IPS-18c (cell line): ENCODE results near the gene MTRFR.
"Not testable (repeated sequence)": the region's sequence is repeated elsewhere in the genome, so short reads cannot be mapped to it uniquely, and the experiment has no call there.

ENCODE experiments used
- H3K4me3 ChIP-seq: 2 replicates; pipeline ENCODE4 v1.7.0; 2013; ENCODE audit warnings: low read depth, mild to moderate bottlenecking, low read length, moderate library complexity; ENCODE audit not compliant: insufficient read depth
- H3K9me3 ChIP-seq: one replicate; pipeline ENCODE4 v1.6.1; 2013; ENCODE audit warnings: mild to moderate bottlenecking, low read length, moderate library complexity; ENCODE audit not compliant: control insufficient read depth, insufficient read depth

The MTRFR gene

DNA sequence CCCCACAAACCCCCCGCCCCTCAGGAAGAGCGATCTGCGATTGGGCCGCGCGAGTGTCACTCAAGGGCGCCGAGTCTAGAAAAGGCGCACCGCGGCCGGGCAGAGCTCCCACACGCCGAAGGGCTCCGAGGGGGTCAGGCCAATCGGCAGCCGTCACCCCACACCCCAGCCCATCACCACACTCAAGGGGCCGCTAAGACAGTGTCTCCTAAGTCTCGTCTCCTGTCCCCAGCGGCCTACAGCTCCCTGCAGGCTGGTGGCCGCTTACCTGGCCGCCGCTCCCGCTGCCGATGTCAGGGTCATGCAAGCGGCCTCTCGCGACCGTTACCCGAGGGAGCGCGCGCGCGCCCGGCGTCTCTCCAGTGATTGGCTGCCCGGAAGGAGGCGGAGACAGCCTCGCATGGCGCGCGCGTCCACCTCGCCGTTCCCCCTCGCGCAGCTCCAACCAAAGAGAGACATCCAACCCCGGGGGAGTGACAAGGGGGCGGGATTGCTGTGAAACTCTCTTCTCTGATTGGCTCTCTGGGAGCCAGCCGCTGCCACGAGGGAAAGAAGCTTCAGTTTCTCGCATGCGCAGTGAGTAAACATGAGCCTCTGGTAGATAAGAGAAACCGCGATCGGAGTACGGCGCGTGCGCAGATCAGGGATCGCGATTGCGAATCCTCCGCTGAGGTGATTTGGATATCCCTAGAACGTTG is at the start of gene MTRFR, which contains the start of gene MPHOSPH9:
Gene MTRFR (plus strand): TSS at position 630 of the 698 bp plus-strand sequence. CDS start 20,239 bp downstream, outside the sequence.
Gene MPHOSPH9 (minus strand): TSS at position 335 of the 698 bp plus-strand sequence. CDS start 2,777 bp downstream, outside the sequence.
- no peaks in the 10 kb centered on the region for H3K9me3 ChIP-seq
- peak within 1 kb of the TSS; percentile 95 for H3K4me3 ChIP-seq

DNA sequence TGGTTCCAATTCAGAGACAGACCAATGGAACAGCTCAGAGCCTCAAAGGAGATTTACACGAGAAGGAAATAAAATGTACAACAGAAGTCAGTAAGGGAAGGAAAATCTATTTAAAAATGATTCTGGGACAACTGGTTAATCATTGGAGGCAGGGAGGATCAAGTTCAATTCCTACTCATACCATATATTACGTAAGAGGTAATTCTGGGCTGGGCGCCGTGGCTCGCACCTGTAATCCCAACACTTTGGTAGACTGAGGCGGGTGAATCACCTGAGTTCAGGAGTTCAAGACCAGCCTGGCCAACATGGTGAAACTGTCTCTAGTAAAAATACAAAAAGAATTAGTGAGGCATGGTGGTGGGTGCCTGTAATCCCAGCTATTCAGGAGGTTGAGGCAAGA is 45.6 kb upstream of the MTRFR start:
- Histone ChIP-seq H3K9me3 (no peaks in the 10 kb centered on the region), H3K4me3 (no peak overlapping the region)

DNA sequence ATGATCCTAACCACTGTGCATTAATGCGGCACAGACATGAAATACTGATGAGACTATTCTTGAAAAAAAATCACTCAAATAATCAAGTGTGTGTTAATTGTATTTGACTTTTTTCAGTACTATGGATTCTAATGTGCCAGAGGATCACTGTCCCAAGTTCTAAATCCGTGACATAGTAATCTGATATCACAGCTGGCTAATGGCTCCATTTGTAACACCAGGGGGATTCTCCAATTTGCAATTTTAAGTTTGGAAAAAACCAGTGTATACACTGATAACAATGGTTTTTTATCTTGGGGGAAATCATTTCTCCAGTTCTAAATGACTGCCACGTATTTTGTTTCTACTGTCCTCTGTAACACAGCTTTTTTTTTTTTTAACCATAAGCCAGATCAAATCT is 33.3 kb upstream of the MTRFR start:
- H3K4me3 ChIP-seq: no peak overlapping the region
- H3K9me3 ChIP-seq: no peaks in the 10 kb centered on the region

DNA sequence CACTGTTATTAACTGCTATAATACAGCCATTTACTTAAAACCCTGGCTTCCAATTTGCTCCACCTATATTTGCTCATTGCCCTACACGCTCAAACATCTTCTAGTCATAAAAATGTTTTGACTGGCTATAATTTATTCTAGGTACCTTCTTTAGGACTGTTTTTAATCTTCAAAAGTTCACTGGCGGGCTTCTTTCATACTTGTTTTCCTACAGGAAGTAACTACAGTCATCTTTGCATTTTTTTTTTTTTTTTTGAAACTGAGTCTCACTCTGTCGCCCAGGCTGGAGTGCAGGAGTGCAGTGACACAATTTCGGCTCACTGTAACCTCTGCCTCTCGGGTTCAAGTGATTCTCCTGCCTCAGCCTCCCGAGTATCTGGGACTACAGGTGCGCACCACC is 32.8 kb upstream of the MTRFR start:
- no peak overlapping the region for H3K4me3 ChIP-seq
- no peaks in the 10 kb centered on the region for H3K9me3 ChIP-seq

DNA sequence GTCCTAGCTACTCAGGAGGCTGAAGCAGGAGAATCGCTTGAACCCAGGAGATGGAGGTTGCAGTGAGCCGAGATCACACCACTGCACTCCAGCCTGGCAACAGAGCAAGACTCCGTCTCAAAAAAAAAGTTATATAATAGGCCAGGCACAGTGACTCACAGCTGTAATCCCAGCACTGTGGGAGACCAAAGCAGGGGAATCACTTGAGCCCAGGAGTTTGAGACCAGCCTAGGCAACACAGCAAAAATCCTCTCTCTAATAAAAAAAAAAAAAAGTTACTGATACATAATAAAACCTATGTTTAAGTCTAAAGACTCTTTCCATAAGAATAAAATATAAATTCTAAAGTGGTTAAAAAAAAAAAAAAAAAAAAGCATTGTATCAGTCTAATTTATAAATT is 26.4 kb upstream of the MTRFR start:
- not testable (repeated sequence) for H3K9me3 ChIP-seq, H3K4me3 ChIP-seq

GRCh38 chr12:123207815-123208214 is 25.4 kb upstream of the MTRFR start:
- not testable (repeated sequence) for H3K4me3 ChIP-seq, H3K9me3 ChIP-seq

GRCh38 chr12:123223241-123223668 is 10.0 kb upstream of the MTRFR start:
- Histone ChIP-seq H3K9me3 (no peaks in the 10 kb centered on the region), H3K4me3 (no peak overlapping the region)

DNA sequence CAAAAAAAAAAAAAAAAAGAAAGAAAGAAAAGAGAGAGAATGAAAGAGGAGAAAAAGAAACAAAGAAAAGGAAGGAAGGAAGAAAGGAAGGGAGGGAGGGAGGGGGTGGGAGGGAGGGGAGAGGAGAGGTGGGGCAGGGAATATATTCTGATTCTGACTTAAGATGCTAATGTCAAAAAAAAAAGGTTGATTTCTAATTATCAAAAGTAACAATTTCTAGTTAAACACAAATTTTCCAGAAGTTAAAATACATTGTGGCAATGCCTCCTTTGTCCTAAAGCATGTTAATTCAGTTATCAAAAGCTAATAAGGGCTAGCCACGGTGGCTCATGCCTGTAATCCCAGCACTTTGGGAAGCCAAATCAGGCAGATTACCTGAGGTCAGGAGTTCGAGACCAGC is 7.8 kb upstream of the MTRFR start:
- no peak overlapping the region for H3K4me3 ChIP-seq
- H3K9me3 ChIP-seq: no peaks in the 10 kb centered on the region

DNA sequence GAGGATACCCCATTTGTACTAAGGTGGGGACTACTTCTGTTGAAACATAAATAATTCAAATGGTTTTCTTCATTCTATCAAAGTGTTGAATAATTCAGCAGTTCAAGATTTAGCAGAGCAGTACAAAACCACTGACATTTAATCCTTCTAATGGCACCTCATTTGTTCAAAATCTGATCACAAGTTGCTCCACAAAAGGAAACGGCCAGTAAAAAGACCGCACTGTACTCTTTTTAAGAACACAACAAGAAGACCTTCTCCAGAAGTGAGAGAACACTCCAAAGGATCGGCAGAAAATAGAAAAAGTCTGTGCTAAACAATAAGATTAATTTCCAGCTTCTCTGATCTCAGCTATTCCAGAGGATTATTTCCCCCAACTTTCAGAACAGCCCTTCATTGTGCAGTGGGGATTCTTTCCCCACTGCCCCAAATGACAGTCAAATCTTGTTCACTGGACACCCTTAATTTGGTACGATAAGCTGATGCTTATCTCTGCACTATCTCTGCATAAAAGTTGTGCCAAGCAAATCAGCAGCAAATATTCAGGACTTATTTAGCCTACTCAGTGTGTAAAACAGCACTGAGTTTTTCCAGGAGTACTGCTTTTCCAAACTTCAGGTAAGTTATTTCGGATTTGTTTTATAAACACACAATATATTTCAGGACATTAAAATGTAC is 5.5 kb upstream of the MTRFR start:
- H3K4me3 ChIP-seq: no peak overlapping the region
- no peaks in the 10 kb centered on the region for H3K9me3 ChIP-seq

- no peak overlapping the region for H3K4me3 ChIP-seq
Measured at GRCh38 chr12:123229051-123229450, 4.2 kb upstream of the MTRFR start.

DNA sequence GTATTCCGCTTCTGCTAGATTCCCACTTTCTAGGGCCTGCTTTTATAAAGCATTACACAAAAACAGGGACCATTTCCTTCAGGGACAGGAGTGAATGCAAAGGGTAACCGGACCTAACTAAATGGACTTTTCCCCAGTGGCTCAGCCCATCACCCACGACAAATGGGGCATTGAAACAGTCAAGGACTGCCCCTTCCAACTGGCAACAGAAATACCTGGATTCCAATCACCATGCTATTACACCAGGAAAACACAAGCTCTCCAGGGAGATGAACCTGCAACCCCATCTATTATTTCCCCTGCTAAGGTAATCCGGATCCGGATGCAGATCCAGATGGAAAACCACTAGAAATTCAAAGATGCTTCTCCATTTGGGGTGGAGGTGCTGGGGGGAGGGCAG is 1.3 kb upstream of the MTRFR start:
- H3K4me3 ChIP-seq: peak overlapping the region; percentile 95

More at GRCh38 chr12:123229051-123229450, 4.2 kb upstream of the MTRFR start:
- no peaks in the 10 kb centered on the region for H3K9me3 ChIP-seq

DNA sequence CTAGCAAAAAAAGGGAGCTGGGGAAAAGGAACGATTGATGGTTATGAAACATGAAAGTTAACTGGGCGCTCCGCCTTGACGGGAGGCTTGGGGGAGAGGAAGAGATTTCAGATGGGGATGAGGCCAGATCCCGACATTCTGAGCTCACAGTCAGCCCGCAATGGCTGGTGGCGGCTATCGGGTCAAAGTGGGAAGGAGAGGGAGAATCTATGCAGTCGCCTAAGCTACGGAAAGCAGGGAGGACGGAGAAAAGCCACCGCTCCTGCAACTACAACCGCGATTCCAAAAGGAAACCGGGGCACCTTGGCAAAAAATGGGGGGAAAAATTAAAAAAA is 797 bp upstream of the MTRFR start:
- peak overlapping the region; percentile 95 for H3K4me3 ChIP-seq
- H3K9me3 ChIP-seq: no peaks in the 10 kb centered on the region

More for the DNA sequence above, 1.3 kb upstream of the MTRFR start:
- no peaks in the 10 kb centered on the region for H3K9me3 ChIP-seq

DNA sequence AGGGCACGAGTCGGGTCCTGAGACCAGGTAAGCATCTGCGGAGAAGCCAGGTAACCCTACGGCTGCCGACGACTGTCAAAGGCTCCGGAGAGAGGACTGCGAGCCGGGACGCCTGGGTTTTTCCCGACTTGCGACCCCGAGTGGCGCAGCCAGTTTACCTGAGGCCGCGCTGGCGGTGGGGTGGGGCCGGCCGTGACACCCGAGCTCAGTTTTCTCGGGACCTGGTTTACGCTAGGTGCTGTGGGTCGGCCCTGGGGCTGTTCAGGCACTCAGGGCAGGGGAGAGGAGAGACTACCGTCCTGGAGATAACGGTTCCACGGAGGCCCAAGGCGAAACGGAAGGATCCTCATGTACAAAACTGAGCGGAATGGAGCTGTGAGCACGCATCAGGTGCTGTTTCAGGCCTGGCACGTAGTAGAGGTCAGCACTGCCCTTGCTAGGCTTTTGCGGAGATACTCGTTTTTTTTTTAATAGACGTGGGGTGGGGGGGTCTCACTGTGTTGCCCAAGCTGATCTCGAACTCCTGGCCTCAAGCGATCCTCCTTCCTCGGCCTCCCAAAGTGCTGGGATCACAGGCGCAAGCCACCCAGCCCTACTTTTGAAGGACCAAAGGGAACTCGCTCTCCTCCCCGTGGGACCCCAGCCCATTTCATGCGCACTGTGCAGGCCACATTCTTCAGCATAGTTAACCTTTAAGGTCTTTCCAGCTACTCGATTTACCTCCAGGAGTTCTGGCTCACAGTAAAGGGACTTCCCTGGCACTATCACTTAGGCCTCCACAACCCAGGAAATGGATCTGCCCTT is 471 bp downstream of the MTRFR start:
- Histone ChIP-seq H3K9me3 (no peaks in the 10 kb centered on the region), H3K4me3 (peak overlapping the region; percentile 81)

GRCh38 chr12:123237646-123238329 is 4.6 kb downstream of the MTRFR start:
- no peak overlapping the region for H3K4me3 ChIP-seq
- no peaks in the 10 kb centered on the region for H3K9me3 ChIP-seq

DNA sequence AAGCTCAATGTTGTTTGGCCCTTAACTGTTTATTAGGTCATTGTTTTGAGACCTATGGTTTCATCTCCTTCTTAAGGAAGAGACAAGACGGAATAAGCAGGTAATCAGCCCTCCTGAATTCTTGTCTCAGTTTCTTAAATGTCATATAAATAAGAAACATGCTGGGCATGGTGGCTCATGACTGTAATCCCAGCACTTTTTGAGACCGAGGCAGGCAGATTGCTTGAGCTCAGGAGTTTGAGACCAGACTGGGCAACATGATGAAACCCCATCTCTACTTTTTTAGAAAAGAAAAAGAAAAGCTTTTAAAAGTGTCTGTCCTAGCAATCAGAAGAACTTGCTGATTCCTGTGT is 5.1 kb downstream of the MTRFR start:
- Histone ChIP-seq H3K4me3 (no peak overlapping the region), H3K9me3 (no peaks in the 10 kb centered on the region)

DNA sequence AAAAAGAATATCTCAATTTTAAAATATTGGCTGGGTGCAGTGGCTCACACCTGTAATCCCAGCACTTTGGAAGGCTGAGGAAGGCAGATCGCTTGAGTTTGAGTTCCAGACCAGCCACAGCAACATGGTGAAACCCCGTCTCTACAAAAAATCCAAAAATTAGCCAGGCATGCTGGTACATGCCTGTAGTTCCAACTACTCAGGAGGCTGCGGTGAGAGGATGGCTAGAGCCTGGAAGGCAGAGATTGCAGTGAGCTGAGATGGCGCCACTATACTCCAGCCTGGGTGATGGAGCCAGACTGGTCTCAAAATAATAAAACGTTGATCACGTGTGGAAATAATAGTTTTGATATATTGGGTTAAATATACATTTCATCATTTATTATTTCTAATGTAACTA is 5.7 kb downstream of the MTRFR start:
- Histone ChIP-seq H3K4me3 (no peak overlapping the region), H3K9me3 (no peaks in the 10 kb centered on the region)

DNA sequence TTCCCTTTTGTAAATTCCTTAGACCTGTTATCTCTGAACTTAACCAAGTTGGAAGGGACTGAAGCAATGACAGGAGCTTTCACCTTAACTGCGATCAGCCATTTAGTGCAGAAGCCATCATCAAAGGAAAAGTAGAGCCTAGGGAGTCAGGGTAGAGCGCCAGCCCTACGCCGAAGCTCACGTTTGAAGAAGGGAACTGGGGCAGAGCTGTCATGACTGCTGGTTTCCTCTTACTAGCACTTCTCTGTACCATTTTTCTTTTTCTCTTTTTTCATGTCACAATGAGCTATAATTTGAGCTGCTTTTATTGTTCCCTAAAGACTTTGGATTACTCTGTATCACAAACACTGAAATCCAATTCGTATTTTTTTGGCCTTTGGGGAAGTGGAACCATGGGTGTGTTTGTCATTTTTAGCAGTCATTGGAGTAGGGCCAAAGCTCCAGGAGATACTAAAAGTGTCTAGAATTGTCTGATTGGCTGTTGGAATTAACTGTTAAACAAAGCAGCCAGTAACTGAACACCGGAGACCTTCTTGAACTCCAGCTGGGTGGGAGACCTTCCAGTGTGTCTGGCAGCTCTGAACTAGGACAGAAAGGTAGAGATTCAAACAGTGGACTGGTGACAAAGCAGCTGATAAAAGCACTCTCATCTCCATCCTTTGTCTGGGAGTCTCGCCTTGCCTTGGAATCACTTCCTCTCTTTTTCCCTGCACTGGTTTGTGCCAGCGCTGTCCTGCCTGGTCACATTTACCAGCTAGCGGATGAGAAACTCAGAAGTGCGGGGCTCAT is 9.1 kb downstream of the MTRFR start:
- Histone ChIP-seq H3K9me3 (no peaks in the 10 kb centered on the region), H3K4me3 (no peak overlapping the region)
